Neural cell (in vitro differentiated cells): ENCODE results near the gene FILIP1.

ENCODE experiments used
- EP300 ChIP-seq: fragments of 450-650 bp; conservative IDR thresholded peaks from 2 replicates; pipeline ENCODE4 v1.6.1; 2014; ENCODE audit warnings: antibody characterized with exemption, mild to moderate bottlenecking, moderate library complexity; ENCODE audit not compliant: poor library complexity, severe bottlenecking
- EZH2 ChIP-seq: fragments of 200-600, 300-800 bp; shearing (Covaris generic), sonication (generic); IDR thresholded peaks from 2 replicates; pipeline ENCODE4 v1.6.1; 2014; ENCODE audit warnings: antibody characterized with exemption, low read length, borderline replicate concordance, mild to moderate bottlenecking; ENCODE audit not compliant: insufficient read depth, poor library complexity, severe bottlenecking
- MXI1 ChIP-seq: fragments of 450-650 bp; conservative IDR thresholded peaks from 2 replicates; pipeline ENCODE4 v1.6.1; 2014; ENCODE audit warnings: antibody characterized with exemption, mild to moderate bottlenecking; ENCODE audit not compliant: poor library complexity, severe bottlenecking
- POLR2AphosphoS5 ChIP-seq: IDR thresholded peaks from 2 replicates; pipeline ENCODE4 v1.6.1; 2012
- SMC3 ChIP-seq: fragments of 450-650 bp; conservative IDR thresholded peaks from 2 replicates; pipeline ENCODE4 v1.6.1; 2014; ENCODE audit warnings: antibody characterized with exemption, mild to moderate bottlenecking, moderate library complexity; ENCODE audit not compliant: poor library complexity
- TAF1 ChIP-seq: IDR thresholded peaks from 2 replicates; pipeline ENCODE4 v1.6.1; 2012; ENCODE audit warnings: low read depth
- TF ChIP-seq, protein P1 (sequence below): IDR thresholded peaks from 2 replicates; pipeline ENCODE4 v1.6.1; 2012; ENCODE audit warnings: borderline replicate concordance
- TF ChIP-seq, protein P2 (sequence below): fragments of 450-650 bp; IDR thresholded peaks from 2 replicates; pipeline ENCODE4 v1.5.1; 2014; ENCODE audit warnings: antibody characterized with exemption, mild to moderate bottlenecking, moderate library complexity; ENCODE audit not compliant: poor library complexity, severe bottlenecking

DNA sequence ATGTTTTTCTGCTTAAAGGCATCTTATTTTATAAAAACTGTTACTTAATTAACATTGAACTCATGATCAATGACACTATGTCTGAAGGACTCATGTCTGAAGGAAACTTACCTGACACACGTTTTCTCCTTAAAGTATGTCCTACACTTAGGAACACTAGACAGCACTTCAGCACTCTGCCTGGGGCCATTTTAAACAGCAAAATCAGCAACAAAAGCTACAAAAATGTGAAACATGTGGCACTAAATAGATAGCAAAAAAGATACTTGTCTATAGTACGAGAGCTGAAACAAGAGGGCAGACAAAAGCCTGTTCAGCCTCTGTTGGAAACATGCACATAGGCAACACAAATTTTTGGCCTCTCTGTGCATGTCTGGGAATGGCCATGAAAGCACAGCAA is 115.5 kb downstream of the FILIP1 start:
- TF ChIP-seq, protein P1, sequence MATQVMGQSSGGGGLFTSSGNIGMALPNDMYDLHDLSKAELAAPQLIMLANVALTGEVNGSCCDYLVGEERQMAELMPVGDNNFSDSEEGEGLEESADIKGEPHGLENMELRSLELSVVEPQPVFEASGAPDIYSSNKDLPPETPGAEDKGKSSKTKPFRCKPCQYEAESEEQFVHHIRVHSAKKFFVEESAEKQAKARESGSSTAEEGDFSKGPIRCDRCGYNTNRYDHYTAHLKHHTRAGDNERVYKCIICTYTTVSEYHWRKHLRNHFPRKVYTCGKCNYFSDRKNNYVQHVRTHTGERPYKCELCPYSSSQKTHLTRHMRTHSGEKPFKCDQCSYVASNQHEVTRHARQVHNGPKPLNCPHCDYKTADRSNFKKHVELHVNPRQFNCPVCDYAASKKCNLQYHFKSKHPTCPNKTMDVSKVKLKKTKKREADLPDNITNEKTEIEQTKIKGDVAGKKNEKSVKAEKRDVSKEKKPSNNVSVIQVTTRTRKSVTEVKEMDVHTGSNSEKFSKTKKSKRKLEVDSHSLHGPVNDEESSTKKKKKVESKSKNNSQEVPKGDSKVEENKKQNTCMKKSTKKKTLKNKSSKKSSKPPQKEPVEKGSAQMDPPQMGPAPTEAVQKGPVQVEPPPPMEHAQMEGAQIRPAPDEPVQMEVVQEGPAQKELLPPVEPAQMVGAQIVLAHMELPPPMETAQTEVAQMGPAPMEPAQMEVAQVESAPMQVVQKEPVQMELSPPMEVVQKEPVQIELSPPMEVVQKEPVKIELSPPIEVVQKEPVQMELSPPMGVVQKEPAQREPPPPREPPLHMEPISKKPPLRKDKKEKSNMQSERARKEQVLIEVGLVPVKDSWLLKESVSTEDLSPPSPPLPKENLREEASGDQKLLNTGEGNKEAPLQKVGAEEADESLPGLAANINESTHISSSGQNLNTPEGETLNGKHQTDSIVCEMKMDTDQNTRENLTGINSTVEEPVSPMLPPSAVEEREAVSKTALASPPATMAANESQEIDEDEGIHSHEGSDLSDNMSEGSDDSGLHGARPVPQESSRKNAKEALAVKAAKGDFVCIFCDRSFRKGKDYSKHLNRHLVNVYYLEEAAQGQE: no peak
- TF ChIP-seq EP300: no peak
- no peak for TF ChIP-seq SMC3
- no peak for TF ChIP-seq EZH2
- TF ChIP-seq, protein P2, sequence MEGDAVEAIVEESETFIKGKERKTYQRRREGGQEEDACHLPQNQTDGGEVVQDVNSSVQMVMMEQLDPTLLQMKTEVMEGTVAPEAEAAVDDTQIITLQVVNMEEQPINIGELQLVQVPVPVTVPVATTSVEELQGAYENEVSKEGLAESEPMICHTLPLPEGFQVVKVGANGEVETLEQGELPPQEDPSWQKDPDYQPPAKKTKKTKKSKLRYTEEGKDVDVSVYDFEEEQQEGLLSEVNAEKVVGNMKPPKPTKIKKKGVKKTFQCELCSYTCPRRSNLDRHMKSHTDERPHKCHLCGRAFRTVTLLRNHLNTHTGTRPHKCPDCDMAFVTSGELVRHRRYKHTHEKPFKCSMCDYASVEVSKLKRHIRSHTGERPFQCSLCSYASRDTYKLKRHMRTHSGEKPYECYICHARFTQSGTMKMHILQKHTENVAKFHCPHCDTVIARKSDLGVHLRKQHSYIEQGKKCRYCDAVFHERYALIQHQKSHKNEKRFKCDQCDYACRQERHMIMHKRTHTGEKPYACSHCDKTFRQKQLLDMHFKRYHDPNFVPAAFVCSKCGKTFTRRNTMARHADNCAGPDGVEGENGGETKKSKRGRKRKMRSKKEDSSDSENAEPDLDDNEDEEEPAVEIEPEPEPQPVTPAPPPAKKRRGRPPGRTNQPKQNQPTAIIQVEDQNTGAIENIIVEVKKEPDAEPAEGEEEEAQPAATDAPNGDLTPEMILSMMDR: no peak
- TF ChIP-seq POLR2AphosphoS5: no peak
- TF ChIP-seq TAF1: no peak
- no peak for TF ChIP-seq MXI1
